Measurements from ENCODE around the gene DEK.
"Not testable (repeated sequence)": the region's sequence is repeated elsewhere in the genome, so short reads cannot be mapped to it uniquely, and the experiment has no call there.

The DEK gene

DNA sequence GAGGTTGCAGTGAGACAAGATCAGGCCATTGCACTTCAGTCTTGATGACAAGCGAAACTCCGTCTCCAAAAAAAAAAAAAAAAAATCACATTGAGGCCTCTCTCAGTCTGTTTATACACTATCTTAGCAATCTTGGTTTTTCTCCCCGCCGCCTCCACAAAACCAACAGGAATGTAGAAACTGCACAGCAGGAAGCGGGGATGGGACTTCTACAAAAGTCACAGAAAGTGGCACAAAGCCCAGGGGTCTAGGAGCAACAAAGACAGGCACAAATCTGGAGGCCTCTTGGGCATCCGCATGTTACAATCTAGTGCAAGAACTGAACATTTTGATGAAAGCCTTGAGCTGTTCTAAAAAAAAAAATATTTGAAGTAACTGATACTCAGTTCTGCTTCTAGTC, 60.5 kb downstream of the DEK start:
- no peak for DNase-seq (ENCODE audit: low spot score)

DNA sequence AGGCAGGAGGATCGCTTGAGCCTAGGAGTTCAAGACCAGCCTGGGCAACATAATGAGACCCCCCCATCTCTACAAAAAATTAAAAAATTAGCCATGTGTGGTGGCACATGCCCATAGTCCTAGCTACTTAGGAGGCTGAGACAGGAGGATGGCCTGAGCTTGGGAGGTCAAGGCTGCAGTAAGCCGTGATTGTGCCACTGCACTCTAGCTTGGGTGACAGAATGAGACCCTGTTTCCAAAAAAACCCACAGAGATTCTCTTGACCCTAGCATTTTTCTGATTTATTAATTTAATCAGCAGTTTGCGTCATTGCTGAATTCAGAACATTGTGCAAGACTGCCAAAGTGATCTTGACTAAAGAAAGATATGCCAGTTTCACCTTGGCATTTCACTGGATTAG, 72.3 kb downstream of the DEK start:
- DNase-seq (ENCODE audit: low spot score) = no peak

DNA sequence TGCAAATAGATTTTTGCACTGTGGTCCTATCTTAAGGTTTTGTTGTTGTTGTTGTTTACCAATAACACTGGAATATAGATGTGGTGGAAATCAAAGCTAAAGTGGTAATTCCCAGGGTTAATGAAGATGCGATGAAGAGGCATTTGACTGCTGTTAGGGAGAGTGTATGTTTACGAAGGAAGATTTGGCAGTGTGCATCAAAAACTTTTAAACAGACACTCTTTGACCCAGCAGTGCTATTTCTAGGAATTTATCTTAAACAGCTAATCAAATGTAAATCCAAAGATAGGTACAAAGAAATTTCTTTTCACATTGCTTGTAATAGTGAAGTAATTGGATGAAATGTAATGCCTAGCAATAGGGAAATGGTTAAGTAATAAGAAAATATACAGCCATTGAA, 75.1 kb downstream of the DEK start:
- no peak for DNase-seq (ENCODE audit: low spot score)

DNA sequence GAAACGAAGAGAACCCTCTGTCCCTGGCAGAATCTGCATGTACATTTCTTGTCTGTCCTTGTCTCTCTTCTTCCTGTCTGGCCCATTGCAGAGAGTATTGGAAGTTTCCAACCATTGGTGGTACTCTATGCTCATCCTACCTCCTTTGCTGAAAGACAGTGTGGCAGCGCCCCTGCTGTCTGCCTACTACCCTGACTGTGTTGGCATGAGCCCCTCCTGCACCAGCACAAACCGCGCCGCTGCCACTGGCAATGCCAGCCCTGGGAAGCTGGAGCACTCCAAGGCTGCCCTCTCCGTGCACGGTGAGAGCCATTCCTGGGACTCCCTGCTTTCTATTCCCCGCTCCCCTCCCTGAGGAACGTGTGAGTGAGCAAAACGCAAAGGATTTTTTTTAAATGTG, 76.6 kb downstream of the DEK start:
- DNase-seq (ENCODE audit: low spot score) = no peak

DNA sequence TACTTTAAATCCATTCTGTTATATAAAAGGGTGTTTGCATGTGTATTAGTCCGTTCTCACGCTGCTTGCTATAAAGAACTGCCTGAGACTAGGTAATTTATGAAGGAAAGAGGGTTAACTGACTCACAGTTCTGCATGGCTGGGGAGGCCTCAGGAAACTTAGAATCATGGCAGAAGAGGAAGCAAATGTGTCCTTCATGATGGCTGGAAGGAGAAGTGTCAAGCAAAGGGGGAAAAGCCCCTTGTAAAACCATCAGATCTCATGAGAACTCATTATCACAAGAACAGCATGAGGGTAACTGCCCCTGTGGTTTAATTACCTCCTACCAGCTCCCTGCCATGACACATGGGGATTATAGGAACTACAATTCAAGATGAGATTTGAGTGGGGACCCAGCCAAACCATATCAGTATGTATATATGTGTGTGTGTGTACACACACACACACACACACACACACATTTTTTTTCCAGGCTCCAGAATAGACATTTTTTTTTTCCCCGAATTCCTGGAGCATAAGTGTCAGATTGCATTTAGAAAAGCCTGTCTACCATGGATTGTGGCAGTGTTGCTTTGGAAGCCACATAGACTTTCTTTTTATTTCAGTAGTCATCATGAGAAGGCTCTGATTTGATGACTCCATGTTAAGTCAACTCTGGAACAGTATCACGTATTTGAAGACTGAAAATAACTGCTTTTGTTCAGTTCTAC, 77.6 kb downstream of the DEK start:
- no peak for DNase-seq (ENCODE audit: low spot score)

DNA sequence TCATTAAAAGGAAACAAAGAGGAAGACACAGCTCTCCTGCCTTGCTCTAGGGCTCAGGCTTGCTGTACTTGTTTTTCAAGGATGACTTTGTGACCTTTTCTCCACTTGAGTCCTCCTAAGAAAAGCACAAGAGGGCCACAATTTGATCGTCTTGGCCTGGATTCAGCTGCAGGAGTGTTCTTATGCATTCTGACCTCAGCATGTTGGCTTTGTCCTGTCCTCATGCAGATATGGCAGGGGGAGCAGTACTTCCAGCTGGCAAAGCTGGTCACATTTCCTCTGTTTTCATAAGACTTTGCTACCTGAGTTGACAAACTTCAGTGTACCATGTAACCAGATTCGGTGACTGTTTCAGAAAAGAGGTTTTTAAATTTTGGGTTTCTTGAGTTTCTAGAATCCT, 78.3 kb downstream of the DEK start:
- no peak for DNase-seq (ENCODE audit: low spot score)

DNA sequence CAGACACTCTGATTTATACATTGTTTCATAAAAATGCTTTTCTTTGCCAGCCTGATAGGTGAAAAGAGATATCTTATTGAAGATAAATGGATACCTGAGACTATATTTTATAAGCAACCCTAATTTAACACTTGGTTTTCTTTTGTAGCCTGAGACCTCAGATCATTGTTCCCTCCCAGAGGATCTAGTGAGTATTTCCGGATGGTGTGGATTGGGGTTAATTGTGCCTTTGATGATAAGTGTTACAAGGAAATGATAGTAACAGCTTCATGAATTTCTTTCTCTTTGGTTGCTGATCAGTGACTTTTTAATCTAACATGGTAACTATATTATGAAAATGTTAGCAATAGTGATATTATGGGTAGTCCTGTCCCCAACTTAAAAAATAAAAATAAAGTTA, 78.7 kb downstream of the DEK start:
- no peak for DNase-seq (ENCODE audit: low spot score)

DNA sequence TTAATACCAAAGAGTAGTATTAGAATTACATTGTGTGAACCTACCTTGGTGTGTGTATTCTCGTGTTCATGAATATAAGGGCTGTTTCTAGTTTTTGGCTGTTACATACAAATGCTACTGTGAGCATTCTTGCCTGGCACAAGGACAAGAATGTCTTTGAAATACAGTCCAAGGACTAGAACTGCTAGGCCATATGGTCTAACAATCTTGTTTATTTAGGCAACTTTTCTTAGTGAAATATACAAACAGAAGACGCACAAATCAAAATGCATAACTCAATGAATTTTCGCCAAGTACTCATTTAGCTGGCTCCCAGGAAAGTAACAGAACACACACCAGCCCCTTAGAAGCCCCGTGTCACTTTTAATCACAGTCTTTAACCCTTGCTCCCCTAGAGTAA, 80.6 kb downstream of the DEK start:
- DNase-seq (ENCODE audit: low spot score) = no peak

DNA sequence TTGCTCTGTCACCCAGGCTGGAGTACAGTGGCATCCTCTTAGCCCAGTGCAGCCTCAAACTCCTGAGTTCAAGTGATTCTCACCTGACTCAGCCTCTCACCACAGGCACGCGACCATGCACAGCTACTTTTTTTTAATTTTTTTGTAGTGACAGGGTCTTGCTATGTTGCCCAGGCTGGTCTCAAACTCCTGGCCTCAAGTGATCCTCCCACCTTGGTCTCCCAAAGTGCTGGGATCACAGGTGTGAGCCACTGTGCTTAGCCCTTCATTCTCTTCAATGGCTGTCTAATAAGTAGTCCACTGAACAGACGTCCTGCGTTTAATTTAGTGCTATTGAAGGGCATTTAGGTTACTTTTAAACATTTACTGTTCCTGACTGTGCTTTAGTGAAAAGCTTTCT, 81.8 kb downstream of the DEK start:
- DNase-seq (ENCODE audit: low spot score) = no peak

DNA sequence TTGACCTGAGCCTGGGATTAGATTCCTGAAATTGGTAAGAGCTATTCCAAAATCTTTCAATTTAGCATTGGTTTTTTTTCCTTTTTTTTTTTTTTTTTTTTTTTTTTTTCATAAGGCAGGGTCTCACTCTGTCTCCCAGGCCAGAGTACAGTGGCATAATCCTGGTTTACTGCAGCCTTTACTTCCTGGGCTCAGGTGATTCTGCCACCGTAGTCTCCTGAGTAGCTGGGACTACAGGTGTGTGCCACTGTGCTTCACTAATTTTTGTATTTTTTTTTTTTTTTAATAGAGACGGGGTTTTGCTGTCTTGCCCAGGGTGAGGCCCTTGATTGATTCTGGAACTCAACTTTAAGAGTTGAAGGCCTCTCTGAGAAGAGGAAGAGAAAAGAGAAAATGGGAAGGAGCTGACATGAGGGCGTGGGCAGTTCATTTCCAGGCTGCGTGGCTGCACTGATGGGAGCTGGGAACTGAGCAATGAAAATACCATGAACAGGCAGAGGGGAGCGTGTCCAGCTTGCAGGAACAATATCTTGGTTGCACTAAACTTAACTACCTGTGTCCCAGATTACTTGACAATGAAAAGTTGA, 84.5 kb downstream of the DEK start:
- no peak for DNase-seq (ENCODE audit: low spot score)

DNA sequence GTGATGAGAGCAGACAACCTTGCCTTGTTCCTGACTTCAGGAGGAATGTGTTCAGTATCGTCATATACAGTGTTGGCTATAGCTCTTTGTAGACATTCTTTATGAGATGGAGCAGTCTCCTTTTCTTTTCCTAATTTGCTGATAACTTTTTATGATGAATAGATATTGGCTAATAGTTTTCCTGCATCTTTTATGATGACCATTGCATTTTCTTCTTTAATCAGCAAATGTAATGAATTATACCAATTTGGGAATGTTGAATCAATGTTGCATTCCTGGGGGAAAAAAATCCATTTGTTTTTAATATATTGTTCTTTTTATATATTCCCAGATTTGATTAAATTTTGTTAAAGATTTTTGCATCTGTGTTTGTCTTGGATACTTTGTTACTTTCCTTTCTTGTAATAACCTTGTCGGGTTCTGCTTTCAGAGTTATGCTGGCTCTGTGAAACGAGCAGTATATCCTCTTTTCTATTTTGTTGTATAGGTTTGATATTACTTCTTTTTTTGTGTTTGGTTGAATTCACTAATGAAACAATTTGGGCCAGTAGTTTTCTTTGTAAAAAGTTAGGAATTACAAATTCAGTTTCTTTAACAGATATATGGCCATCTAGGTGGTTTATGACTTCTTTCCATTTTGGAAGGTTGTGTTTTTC, 85.2 kb downstream of the DEK start:
- DNase-seq (ENCODE audit: low spot score) = no peak

DNA sequence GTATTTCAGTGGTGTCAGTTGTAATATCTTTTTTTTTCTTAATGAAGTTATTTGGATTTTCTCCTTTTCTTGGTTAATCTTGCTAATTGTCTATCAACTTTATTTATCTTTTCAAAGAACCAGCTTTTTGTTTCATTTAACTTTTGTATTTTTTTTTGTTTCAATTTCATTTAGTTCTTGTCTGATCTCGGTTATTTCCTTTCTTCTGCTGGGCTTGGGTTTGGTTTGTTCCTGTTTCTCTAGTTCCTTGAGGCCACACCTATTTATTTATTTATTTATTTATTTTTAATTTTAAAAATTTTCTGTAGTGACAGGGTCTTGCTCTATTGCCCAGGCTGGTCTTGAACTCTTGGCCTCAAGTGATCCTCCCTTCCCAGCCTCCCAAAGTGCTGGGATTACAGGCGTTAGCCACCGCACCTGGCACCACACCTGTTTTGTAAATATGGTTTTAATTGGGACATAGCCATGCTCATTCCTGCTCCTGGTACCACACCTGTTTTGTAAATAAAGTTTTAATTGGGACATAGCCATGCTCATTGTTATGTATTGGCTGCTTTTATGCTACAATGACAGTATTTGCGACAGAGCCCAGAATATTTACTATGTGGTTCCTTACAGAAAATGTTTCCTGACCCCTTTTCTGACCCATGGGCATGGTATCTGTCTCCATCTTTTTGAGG, 86.9 kb downstream of the DEK start:
- DNase-seq (ENCODE audit: low spot score) = no peak

DNA sequence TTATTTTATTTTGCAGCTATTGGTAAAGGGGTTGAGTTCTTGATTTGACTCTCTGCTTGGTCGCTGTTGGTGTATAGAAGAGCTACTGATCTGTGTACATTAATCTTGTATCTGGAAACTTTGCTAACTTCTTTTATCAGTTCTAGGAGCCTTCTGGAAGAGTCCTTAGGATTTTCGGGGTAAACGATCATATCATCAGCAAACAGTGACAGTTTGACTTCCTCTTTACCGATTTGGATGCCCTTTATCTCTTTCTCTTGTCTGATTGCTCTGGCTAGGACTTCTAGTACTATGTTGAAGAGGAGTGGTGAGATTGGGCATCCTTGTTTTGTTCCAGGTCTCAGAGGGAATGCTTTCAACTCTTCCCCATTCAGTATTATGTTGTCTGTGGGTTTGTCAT, 88.1 kb downstream of the DEK start:
- not testable (repeated sequence) for DNase-seq (ENCODE audit: low spot score)

All from RKO (cell line).